Motor neuron (in vitro differentiated cells): ENCODE results near the gene TMEM150B. TPM values are rescaled to one million over a fixed set of nuclear protein-coding genes. Genes with fewer than 3 reads are reported as not detected.
A peak's percentile ranks its signal among the peaks of the same experiment; 100 is the strongest.

Source experiments
- ATAC-seq, 8 experiments: fragments of 200-7000 bp; cut with Tn5 transposase; replicated peaks in 6 of 8; 2 replicates each; pipeline ENCODE4 v1.8.0; 2021; ENCODE audit warnings: mild to moderate bottlenecking in 8 of 8, moderate library complexity in 8 of 8
- H3K27ac ChIP-seq, 2 donors: fragments of 250-450 bp; sonication (Bioruptor Pico); 2 replicates each; pipeline ENCODE4 v1.9.0; 2021; ENCODE audit warnings: antibody characterized with exemption in 2 of 2, mild to moderate bottlenecking in 2 of 2, moderate library complexity in 1 of 2
- H3K4me1 ChIP-seq, 2 donors: fragments of 250-450 bp; sonication (Bioruptor Pico); replicated peaks in 1 of 2; 2 replicates each; pipeline ENCODE4 v1.6.1; 2021; ENCODE audit warnings: antibody characterized with exemption in 2 of 2, mild to moderate bottlenecking in 2 of 2, moderate library complexity in 1 of 2
- H3K4me3 ChIP-seq, 5 donors: fragments of 250-450 bp; sonication (Bioruptor Pico); 2 replicates each; pipeline ENCODE4 v1.9.0; 2021; ENCODE audit warnings: antibody characterized with exemption in 5 of 5, mild to moderate bottlenecking in 5 of 5, moderate library complexity in 4 of 5
- WGBS, 10 experiments: fragments of 450-650 bp; shearing (Covaris generic); methylation state at CpG; one replicate each; pipeline ENCODE4 v1.0.0; 2022; 5-methylcytosine and 5-hydroxymethylcytosine counted together
- in situ Hi-C, 9 experiments: fragments of 400-800 bp; cut with MboI; loops; one replicate each; pipeline ENCODE4 v1.15.0; 2021; ENCODE audit warnings: low sequenced_read_pairs in 9 of 9, low pct_unique_long_range_greater_than_20kb in 2 of 9; ENCODE audit not compliant: unreplicated experiment in 9 of 9
- total RNA-seq, 8 experiments: library from RNA; unstranded; fragments of 300-600 nt; gene quantifications; 2 replicates each; pipeline versions ENCODE4 v1.2.3 to v1.2.4, GENCODE V29; 2022

TMEM150B gene
- total RNA-seq, 8 experiments from 2014 or later: 0.11 to 0.62 (median 0.33) TPM; not detected in 5

GRCh38 chr19:55352040-55352439 is 26.9 kb upstream of the TMEM150B start:
- in situ Hi-C loops: no loop called here
- H3K27ac ChIP-seq: no peak overlapping the region
- 90 to 100% methylated on average over 1 to 2 of the region's 6 CpGs; no CpG with 5 or more reads in 8 of the 10 experiments for WGBS, 10 experiments
- peaks cover 29 to 37% of the 10 kb centered on the region in 2 donors for H3K4me1 ChIP-seq
- ATAC-seq: peak in 1 of 8 experiments; percentile 2
- H3K4me3 ChIP-seq: no peak overlapping the region

GRCh38 chr19:55350620-55351315 is 25.6 kb upstream of the TMEM150B start:
- Histone ChIP-seq H3K27ac (no peak overlapping the region), H3K4me1 (peaks cover 29 to 48% of the 10 kb centered on the region in 2 donors), H3K4me3 (no peak overlapping the region)
- ATAC-seq: no peak
- in situ Hi-C loops: no loop called here
- 33 to 97% (median 80%) methylated on average over 1 to 7 of the region's 11 CpGs; no CpG with 5 or more reads in 3 of the 10 experiments for WGBS, 10 experiments

DNA sequence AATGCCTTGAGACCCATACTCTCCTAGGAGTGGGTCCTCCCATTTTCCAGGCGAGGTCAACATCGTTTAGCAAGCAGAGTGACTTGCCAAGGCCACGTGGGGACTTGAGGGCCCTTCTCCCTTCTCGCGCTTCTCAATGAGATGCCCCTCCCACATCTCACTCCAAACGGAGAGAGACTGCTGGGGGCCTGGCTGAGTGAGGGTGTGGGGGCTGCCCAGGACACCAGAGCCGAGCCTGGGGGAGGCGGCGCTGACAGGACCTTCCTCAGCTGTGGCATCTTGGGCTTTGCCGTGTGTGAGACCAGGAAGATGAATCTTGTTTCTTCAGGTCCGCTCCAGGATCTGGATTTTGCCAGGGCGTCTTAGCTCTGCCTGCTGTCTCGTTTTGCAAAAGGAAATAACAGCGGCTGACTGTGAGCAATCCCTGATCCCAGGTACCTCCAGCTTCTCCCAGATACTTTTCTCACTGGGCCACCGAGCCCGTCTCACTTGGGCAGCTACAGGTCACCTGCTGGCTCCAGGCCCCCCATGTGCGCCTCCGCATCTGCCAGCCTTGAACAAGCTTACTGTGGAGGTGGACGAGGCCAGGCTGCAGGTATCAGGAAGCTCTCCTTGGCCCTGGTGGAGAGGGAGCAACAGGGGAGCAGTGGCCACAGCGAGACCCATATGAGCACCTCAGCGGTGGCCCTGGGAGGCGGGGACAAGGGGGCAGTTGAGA is 23.3 kb upstream of the TMEM150B start:
- in situ Hi-C loops: no loop called here
- peak in 5 of 8 experiments; percentile 37 to 65 (median 64) for ATAC-seq
- Histone ChIP-seq H3K4me3 (no peak overlapping the region), H3K4me1 (peaks cover 29 to 44% of the 10 kb centered on the region in 2 donors), H3K27ac (peak overlapping the region in 1 of 2 donors; percentile 42)
- 0 to 100% (median 66%) methylated on average over 1 to 5 of the region's 22 CpGs; no CpG with 5 or more reads in 4 of the 10 experiments for WGBS, 10 experiments

DNA sequence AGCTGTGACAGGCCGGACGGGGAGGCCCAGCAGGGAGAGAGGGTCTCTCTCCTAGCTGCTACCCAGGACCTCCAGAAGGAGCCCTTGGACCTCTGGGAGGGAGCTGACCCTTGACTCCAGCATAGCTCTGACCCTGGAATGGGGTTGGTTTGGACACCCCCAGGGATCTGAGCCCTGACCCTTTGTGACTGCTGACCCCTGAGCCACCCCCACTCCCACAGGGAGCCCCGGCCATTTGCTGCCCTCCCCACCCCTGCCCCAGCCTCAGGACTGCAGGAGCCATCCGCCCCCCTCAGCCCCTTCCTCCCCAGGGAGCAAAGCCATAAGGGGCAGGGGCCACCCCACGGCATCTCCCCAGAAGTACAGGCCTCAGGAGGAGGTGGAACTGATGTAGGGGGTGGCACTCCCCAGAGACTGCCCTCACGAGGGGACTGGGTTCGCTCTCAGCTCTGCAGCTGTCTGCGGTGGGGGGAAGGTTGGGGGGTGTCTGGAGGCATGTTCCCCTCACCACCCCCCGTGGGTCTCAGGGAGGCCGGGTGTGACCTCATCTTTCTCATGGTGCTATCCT is 22.4 kb upstream of the TMEM150B start:
- Histone ChIP-seq H3K27ac (peak overlapping the region in 1 of 2 donors; percentile 14), H3K4me3 (no peak overlapping the region), H3K4me1 (peaks cover 22 to 38% of the 10 kb centered on the region in 2 donors)
- in situ Hi-C loops: no loop called here
- WGBS, 10 experiments: 20% methylated on average over 1 of the region's 10 CpGs; no CpG with 5 or more reads in 9 of the 10 experiments
- ATAC-seq: peak in 1 of 8 experiments; percentile 1

DNA sequence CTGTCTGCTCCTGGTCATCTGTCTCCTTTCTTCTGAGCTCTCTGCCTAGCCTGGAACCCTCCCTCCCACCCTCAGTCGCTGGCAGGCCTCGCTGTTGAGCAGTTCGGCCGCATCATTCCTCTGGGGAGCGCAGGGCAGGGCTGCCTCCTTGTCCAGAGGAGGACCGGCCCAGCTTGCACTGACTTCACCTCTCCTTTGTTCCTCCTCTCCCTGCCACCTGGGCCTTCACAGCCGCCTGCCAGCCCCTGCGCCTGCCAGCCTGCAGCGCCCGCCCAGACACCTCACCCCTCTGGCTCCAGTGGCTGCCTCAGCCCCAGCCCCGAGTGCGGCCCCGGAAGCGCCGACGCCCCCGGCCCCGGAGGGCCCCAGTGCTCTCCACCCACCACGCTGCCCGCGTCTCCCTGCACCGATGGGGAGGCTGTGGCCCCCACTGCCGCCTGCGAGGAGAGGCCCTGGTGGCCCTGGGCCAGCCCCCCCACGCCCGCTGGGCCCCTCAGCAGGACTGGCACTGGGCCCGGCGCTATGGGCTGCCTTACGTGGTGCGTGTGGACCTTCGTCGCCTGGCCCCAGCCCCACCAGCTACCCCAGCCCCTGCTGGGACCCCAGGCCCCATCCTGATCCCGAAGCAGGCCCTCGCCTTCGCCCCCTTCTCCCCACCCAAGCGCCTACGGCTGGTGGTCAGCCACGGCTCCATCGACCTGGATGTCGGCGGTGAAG is 21.7 kb upstream of the TMEM150B start:
- Histone ChIP-seq H3K27ac (peak overlapping the region in 1 of 2 donors; percentile 32), H3K4me3 (no peak overlapping the region), H3K4me1 (peaks cover 22 to 38% of the 10 kb centered on the region in 2 donors)
- ATAC-seq: peak in 5 of 8 experiments; percentile 9 to 29 (median 18)
- in situ Hi-C loops: no loop called here
- no CpG with 5 or more reads among the region's 41 CpGs for WGBS, 10 experiments

- WGBS, 10 experiments: 70 to 100% (median 95%) methylated on average over 2 to 12 of the region's 43 CpGs; no CpG with 5 or more reads in 6 of the 10 experiments
- in situ Hi-C loops: no loop called here
- Histone ChIP-seq H3K27ac (no peak overlapping the region), H3K4me3 (no peak overlapping the region), H3K4me1 (peaks cover 25 to 44% of the 10 kb centered on the region in 2 donors)
- peak in 7 of 8 experiments; percentile 6 to 61 (median 37) for ATAC-seq
These were observed 20.9 kb upstream of the TMEM150B start for GRCh38 chr19:55345818-55346724.

DNA sequence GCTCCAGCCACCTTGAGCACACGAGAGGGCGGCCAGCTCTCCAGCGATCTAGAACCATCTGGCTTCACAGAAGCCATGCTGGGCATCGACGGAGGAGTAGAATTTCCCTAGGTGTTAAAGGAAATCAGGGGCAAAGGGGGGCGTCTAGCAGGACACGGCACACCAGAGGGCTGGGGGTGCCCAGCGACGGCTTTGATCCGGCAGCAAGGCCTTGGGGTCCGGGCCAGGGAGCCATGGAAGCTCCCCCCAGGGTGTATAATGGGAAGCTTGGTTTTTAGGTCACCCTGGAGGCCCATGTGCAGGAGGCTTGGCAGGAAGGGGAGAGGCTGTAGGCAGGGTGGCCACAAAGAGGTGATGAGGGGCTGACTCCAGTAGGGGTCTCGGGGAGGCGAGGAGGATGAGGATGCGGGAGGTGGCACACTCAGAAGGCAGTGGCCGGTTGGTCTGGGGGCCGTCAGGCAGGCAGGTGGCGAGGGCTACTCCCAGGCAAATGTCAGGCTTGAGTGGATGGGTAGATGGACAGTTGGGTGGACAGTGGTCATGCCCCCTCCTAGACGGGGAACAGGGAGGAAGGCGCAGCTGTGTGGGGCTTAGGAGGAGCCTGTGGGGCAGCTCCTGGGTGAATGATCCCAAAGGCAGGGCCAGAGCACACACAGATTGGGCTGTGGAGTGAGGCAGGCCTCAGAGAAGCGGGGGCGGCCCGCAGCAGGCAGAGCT is 20.1 kb upstream of the TMEM150B start:
- WGBS, 10 experiments: 71 to 100% (median 86%) methylated on average over 3 to 8 of the region's 22 CpGs; no CpG with 5 or more reads in 7 of the 10 experiments
- ATAC-seq: no peak
- Histone ChIP-seq H3K27ac (no peak overlapping the region), H3K4me1 (peaks cover 25 to 44% of the 10 kb centered on the region in 2 donors), H3K4me3 (no peak overlapping the region)
- in situ Hi-C loops: no loop called here

GRCh38 chr19:55344444-55344843 is 19.3 kb upstream of the TMEM150B start:
- WGBS, 10 experiments: 40 to 80% methylated on average over 1 of the region's 9 CpGs; no CpG with 5 or more reads in 8 of the 10 experiments
- H3K4me1 ChIP-seq: peaks cover 25 to 44% of the 10 kb centered on the region in 2 donors
- ATAC-seq: no peak
- H3K4me3 ChIP-seq: no peak overlapping the region
- in situ Hi-C loops: no loop called here
- H3K27ac ChIP-seq: no peak overlapping the region

GRCh38 chr19:55341595-55342531 is 16.7 kb upstream of the TMEM150B start:
- ATAC-seq: no peak
- Histone ChIP-seq H3K4me1 (peaks cover 8 to 19% of the 10 kb centered on the region in 2 donors), H3K27ac (no peak overlapping the region), H3K4me3 (peak overlapping the region; percentile 49 to 62 (median 56))
- WGBS, 10 experiments: 51 to 80% (median 80%) methylated on average over 2 to 6 of the region's 50 CpGs; no CpG with 5 or more reads in 7 of the 10 experiments
- in situ Hi-C loops: no loop called here

- in situ Hi-C loops: no loop called here
- peak overlapping the region; percentile 86 to 88 for H3K27ac ChIP-seq
- peak overlapping the region; percentile 49 to 62 (median 56) for H3K4me3 ChIP-seq
- peaks cover 8 to 15% of the 10 kb centered on the region in 2 donors for H3K4me1 ChIP-seq
- WGBS, 10 experiments: no CpG with 5 or more reads among the region's 15 CpGs
- peak in 6 of 8 experiments; percentile 2 to 16 (median 8) for ATAC-seq
These were observed 16.0 kb upstream of the TMEM150B start for GRCh38 chr19:55341171-55341588.
